Panc1 (cell line): ENCODE measurements around the gene MAPK1IP1L.

Experiments used
- TF ChIP-seq, protein P1 (sequence below): fragments of 450-650 bp; IDR thresholded peaks from 2 replicates; pipeline ENCODE4 v1.5.1; 2017; ENCODE audit warnings: mild to moderate bottlenecking
- TF ChIP-seq, protein P2 (sequence below), 2 experiments: IDR thresholded peaks; 2 replicates each; pipeline ENCODE4 v1.6.1; 2011 to 2012; ENCODE audit warnings: low read depth in 2 of 2, control low read depth in 1 of 2, low read length in 1 of 2, mild to moderate bottlenecking in 1 of 2, moderate library complexity in 1 of 2; ENCODE audit not compliant: insufficient read depth in 1 of 2

DNA sequence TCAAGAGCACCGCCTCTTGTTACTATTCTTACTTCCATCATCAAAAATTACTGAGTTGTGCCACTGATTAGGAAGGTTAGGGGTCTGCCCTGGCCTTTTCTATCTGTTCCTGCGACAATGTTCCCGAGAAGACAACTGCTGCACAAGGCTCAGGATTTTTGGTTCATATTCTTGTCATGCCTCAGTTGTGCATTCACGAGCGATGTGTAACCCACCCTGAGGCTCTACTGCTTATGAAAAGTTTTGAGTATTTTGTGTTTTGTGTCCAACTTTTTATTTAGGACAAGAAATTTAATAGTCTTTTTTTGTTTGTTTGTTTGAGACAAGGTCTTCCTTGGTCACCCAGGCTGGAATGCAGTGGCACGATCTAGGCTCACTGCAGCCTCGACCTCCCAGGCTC, 54.5 kb downstream of the MAPK1IP1L start:
- TF ChIP-seq, protein P1, sequence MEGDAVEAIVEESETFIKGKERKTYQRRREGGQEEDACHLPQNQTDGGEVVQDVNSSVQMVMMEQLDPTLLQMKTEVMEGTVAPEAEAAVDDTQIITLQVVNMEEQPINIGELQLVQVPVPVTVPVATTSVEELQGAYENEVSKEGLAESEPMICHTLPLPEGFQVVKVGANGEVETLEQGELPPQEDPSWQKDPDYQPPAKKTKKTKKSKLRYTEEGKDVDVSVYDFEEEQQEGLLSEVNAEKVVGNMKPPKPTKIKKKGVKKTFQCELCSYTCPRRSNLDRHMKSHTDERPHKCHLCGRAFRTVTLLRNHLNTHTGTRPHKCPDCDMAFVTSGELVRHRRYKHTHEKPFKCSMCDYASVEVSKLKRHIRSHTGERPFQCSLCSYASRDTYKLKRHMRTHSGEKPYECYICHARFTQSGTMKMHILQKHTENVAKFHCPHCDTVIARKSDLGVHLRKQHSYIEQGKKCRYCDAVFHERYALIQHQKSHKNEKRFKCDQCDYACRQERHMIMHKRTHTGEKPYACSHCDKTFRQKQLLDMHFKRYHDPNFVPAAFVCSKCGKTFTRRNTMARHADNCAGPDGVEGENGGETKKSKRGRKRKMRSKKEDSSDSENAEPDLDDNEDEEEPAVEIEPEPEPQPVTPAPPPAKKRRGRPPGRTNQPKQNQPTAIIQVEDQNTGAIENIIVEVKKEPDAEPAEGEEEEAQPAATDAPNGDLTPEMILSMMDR: no peak
- TF ChIP-seq, protein P2, sequence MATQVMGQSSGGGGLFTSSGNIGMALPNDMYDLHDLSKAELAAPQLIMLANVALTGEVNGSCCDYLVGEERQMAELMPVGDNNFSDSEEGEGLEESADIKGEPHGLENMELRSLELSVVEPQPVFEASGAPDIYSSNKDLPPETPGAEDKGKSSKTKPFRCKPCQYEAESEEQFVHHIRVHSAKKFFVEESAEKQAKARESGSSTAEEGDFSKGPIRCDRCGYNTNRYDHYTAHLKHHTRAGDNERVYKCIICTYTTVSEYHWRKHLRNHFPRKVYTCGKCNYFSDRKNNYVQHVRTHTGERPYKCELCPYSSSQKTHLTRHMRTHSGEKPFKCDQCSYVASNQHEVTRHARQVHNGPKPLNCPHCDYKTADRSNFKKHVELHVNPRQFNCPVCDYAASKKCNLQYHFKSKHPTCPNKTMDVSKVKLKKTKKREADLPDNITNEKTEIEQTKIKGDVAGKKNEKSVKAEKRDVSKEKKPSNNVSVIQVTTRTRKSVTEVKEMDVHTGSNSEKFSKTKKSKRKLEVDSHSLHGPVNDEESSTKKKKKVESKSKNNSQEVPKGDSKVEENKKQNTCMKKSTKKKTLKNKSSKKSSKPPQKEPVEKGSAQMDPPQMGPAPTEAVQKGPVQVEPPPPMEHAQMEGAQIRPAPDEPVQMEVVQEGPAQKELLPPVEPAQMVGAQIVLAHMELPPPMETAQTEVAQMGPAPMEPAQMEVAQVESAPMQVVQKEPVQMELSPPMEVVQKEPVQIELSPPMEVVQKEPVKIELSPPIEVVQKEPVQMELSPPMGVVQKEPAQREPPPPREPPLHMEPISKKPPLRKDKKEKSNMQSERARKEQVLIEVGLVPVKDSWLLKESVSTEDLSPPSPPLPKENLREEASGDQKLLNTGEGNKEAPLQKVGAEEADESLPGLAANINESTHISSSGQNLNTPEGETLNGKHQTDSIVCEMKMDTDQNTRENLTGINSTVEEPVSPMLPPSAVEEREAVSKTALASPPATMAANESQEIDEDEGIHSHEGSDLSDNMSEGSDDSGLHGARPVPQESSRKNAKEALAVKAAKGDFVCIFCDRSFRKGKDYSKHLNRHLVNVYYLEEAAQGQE (IDR thresholded peaks at IDR 0.05; ENCODE audit: insufficient read depth in 1 of 2, low read depth in 2 of 2, low read length in 1 of 2): no peak
